ENCODE measurements around the gene SDCCAG8.
A peak's percentile ranks its signal among the peaks of the same experiment; 100 is the strongest.

Gene SDCCAG8

GRCh38 chr1:243254927-243255790 is 682 bp upstream of the SDCCAG8 start, which contains the start of gene CEP170:
TSS of gene CEP170 (minus strand) at chr1:243255281. CDS start at chr1:243225280, 30,001 bp downstream.
- DNase-seq = peak; percentile 99

- DNase-seq = no peak
Observed at GRCh38 chr1:243256590-243256989, 749 bp downstream of the SDCCAG8 start.

GRCh38 chr1:243257189-243257588 is 1.3 kb downstream of the SDCCAG8 start:
- no peak for DNase-seq

- no peak for DNase-seq
Observed at GRCh38 chr1:243258731-243259130, 2.9 kb downstream of the SDCCAG8 start.

DNA sequence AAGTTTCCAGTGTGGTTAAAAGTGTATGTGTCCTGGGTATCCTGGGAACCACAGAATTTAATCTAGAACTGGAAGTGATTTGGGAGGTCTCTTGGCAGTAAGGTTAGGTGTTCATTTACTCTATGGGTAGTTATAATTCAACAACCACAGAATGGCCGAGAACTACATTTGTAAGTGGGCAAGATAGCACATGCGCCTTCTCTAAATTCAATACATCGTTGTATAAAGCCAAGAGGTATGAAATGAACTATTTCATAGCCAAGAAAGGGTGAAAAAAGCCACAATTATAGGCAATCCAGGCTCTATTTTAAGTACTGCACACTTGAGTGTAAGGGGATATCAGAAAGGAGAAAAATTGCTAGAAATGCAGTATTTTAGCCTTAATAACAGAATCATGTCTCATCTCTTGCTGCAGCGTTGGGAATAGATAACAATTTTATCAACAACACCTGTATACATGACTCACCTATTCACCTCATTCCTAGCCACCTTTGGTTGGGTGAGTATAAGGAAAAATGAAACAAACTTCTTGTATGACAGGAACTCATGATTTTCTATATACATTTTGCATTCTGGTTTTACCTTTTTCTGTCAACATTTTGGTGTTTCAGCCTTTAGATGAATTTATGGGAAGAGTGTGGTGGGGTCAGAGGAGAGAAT is 4.5 kb downstream of the SDCCAG8 start:
- DNase-seq = no peak

DNA sequence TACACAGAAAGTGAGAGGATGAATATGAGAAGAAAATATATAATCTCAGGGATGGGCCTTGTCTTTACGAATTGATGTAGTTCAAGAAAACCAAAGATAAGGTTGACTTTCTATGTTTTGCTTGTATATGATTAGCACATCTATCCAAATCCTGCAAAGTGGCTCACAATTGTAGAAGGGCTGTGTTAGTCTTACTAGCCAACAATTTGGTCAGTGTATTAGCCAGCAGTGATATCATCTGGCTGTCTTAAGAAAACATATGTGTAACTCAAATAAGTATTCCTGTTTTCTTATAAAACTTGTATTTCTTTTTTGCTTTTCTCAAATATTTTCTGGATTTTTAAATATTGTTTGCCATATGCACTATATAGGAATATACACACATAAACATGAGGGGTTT is 5.5 kb downstream of the SDCCAG8 start:
- DNase-seq = no peak

DNA sequence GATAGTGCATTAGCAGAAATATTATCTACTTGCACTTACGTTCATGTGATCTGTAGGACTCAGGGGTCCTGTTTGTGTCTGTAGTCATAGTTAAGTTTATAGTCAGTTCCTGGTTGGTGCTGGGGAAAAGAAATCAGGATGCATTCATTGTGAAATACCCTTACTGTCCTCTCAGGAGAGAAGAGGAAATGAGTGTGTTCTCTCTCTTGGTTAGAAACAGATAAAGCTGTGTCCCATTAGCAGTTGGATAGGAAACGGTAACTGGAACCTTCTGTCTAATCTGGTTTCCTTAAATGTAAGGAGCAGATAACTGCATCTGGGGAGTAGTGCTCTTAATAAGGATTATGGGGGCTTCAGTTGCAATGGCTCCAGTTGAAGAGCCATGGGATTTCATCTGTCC is 8.9 kb downstream of the SDCCAG8 start:
- DNase-seq = no peak

GRCh38 chr1:243266231-243266630 is 10.4 kb downstream of the SDCCAG8 start:
- DNase-seq = no peak

DNA sequence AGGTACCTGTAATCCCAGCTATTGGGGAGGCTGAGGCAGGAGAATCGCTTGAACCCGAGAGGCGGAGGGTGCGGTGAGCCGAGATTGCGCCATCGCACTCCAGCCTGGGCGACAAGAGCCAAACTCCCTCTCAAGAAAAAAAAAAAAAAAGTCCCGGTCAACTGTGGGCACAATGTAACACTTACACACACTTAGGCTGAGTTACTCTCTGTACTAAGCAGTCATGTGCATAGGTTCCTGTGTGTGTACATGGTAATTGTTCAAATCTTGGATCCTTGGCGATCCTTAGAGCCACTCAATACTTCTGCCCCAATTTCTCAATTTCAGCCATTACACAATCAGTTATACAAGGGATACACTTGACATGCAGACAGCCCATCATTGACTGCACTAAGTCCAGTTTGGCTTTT is 11.6 kb downstream of the SDCCAG8 start:
- no peak for DNase-seq

GRCh38 chr1:243267914-243268653 is 12.2 kb downstream of the SDCCAG8 start:
- no peak for DNase-seq

GRCh38 chr1:243268751-243269460 is 13.1 kb downstream of the SDCCAG8 start:
- DNase-seq = no peak

DNA sequence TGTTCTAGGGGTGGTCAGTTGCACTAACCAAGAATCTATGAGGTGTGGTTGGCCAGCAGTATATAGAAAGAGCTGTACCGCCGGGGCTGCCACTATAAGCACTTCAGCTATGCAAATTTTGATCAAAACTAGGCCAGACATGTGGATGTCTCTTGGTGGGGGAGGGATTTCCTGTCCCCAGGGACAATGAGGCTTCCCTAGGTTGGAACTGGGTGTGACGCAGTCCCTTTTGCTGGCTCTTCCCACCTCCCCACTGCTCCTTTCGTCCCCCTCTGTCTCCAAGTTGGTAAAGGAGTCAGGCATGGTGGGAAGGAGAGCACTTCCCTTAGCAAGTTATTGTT is 13.6 kb downstream of the SDCCAG8 start:
- no peak for DNase-seq

DNA sequence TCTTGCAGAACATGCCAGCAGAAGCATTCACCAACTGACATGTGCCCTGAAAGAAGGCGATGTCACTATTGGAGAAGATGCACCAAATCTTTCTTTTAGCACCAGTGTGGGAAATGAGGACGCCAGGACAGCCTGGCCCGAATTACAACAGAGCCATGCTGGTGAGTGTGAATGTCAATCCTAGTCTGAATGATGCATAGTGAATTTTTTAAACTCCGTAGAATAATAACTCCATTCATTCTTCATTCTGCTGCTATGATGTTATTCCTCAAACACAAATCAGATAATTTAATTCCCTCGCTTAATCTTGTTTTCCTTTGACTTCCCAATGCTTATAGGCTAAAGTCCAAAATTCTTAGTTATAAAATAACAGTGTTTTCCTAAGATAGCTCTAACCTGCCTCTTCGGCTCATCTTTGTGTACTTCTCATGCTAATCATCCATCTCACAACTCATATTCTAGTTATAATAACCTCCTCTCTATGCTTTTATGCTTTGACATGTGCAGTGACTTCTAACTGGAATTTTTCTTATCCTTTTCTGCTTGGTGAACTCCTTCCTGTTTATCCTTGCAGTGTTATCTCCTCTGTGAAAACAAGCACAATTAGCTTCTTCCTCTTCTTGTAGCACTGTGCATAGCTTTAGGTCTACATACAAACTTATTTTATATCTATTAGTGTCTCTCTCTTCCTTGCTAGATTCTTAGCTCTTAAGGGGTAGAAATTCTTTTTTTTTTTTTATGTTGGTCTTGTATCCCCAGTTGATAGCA is 14.4 kb downstream of the SDCCAG8 start:
- DNase-seq = no peak

DNA sequence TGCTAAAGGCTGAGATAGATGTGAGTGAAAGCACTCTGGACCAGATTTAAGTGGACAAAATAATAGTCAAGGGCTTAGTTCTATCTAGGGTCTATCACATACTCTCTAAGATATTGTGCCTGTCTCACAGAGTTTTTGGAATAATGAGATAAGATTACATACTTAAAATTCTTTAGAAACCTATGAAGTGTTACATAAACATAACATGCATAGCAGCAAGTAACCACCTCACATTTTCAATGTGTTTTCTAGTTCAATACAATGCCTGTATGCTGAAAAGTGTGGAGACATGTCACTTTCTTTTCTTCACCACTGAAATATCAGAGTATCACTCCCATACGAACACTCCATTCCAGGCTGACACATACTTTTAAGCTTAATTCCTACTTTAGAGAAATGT is 16.2 kb downstream of the SDCCAG8 start:
- DNase-seq = no peak

- DNase-seq = no peak
Observed at GRCh38 chr1:243272401-243272800, 16.6 kb downstream of the SDCCAG8 start.

DNA sequence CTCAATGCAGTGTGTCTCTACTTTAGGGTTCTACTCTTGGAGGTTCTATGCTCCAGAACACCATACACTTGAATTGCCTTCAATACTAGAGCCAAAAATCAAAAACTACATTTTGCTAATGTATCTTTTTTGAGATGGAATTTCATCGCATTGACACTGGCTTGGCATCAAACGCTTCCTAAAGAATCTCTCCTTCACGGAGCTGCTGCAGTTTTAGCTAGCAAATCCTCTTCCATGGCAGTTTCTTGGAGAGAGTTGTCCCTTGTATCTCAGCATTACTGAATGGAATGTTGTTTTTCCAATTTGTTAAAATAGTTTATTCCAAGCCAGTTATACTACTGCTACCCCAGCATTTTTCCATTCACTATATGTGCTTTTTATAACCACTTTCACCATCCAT is 17.7 kb downstream of the SDCCAG8 start:
- no peak for DNase-seq

- DNase-seq = no peak
Observed at GRCh38 chr1:243273945-243274344, 18.1 kb downstream of the SDCCAG8 start.

GRCh38 chr1:243275316-243275715 is 19.5 kb downstream of the SDCCAG8 start:
- DNase-seq = no peak

- DNase-seq = no peak
Observed at GRCh38 chr1:243280571-243281129, 24.8 kb downstream of the SDCCAG8 start.

DNA sequence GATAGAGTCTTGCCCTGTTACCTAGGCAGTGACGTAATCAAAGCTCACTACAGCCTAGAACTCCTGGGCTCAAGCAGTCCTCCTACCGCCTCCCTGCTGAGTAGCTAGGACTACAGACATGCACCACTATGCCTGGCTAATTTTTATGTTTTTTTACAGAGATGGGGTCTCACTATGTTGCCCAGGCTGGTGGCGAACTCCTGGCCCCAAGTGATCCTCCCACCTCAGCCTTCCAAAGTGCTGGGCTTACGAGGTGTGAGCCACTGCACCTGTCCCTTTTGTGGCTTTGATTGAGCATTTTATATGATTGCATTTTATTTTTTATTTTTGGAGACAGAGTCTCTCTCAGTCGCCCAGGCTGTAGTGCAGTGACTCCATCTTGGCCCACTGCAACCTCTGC is 25.8 kb downstream of the SDCCAG8 start:
- DNase-seq = no peak

GRCh38 chr1:243286409-243287122 is 30.7 kb downstream of the SDCCAG8 start:
- no peak for DNase-seq

Measured in right hindlimb (tissue), 1 donor.